ENCODE measurements around the gene LDAH.

Gene LDAH

DNA sequence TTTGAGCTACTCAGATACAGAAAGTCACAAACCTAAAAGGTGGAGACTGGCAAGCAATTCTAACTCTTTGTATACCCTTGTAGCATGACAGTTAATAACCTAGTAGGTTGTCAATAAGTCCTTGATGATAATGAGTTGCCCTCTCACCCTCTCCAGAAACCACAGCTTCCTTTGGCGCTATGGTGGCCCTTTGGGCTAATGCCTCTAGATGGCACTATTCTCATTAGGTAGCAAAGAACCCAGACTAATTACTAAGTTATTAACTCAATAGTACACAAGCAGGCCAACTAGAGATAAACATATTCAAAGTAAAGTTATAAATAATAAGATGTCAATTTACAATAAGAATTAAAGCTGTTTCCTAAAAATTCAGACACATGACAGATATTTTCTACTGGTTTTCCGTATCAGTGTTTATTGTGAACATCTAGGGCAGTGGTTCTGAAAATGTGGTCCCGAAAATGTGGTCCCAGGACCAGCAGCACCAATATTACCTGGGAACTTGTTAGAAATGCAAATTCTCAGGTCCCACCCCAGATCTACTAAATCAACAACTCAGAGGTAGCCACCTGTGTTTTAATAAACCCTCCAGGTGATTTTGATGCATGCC is 41.1 kb downstream of the LDAH start:
- TF ChIP-seq, protein P1, sequence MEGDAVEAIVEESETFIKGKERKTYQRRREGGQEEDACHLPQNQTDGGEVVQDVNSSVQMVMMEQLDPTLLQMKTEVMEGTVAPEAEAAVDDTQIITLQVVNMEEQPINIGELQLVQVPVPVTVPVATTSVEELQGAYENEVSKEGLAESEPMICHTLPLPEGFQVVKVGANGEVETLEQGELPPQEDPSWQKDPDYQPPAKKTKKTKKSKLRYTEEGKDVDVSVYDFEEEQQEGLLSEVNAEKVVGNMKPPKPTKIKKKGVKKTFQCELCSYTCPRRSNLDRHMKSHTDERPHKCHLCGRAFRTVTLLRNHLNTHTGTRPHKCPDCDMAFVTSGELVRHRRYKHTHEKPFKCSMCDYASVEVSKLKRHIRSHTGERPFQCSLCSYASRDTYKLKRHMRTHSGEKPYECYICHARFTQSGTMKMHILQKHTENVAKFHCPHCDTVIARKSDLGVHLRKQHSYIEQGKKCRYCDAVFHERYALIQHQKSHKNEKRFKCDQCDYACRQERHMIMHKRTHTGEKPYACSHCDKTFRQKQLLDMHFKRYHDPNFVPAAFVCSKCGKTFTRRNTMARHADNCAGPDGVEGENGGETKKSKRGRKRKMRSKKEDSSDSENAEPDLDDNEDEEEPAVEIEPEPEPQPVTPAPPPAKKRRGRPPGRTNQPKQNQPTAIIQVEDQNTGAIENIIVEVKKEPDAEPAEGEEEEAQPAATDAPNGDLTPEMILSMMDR (IDR thresholded peaks at IDR 0.05; ENCODE audit: low read length), result peak; percentile 83
- no peak for TF ChIP-seq EZH2phosphoT487 (IDR thresholded peaks at IDR 0.05; ENCODE audit: low read length)
- Histone ChIP-seq H3K9me3 (replicated peaks; ENCODE audit: insufficient read depth, low read length) (no peaks in the 10 kb centered on the region), H3K9me2 (replicated peaks; ENCODE audit: insufficient read depth, low read length) (no peaks in the 10 kb centered on the region), H4K20me1 (ENCODE audit: insufficient read depth, low read length) (no peaks in the 10 kb centered on the region), H3K4me3 (ENCODE audit: low read length) (no peak overlapping the region), H3K27ac (ENCODE audit: low read length) (no peak overlapping the region), H3K4me2 (ENCODE audit: low read depth, low read length) (no peak overlapping the region), H3K36me3 (replicated peaks; ENCODE audit: insufficient read depth, low read length) (no peaks in the 10 kb centered on the region; the same call in 1 of the 2 replicates), H3F3A (ENCODE audit: insufficient read depth, low read length) (no peaks in the 10 kb centered on the region), H3K4me1 (ENCODE audit: low read length) (no peaks in the 10 kb centered on the region), H3K9ac (ENCODE audit: low read length) (no peak overlapping the region), H3K79me2 (ENCODE audit: low read length) (no peaks in the 10 kb centered on the region), H3K27me3 (replicated peaks; ENCODE audit: insufficient read depth, low read length) (no peaks in the 10 kb centered on the region), H2AFZ (ENCODE audit: low read length) (no peak overlapping the region)
- DNase-seq, result peak; percentile 49

DNA sequence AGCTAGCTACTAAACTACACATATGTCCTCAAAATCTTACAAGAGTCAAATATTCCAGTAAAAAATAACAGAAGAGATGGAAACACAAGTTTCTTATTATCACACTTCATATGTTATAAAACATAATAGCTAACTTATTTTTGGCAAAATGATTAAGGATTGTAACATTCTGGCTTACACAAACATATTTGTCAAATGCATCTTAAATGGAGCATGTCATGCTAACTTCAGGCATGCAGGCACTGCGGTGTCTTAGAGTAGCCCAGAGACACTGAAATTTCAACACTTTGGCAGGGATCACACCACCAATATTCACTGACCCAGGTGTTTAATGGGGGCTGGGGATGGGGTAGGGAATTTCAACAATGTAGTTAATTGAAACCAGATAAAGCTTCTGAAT is 51.6 kb downstream of the LDAH start:
- no peak overlapping the region for H3K4me2 ChIP-seq (ENCODE audit: low read depth, low read length)
- H3K9ac ChIP-seq (ENCODE audit: low read length), result no peak overlapping the region
- H2AFZ ChIP-seq (ENCODE audit: low read length), result no peak overlapping the region
- no peak for DNase-seq
- no peak overlapping the region for H3K27ac ChIP-seq (ENCODE audit: low read length)
- H3F3A ChIP-seq (ENCODE audit: insufficient read depth, low read length), result no peaks in the 10 kb centered on the region
- no peaks in the 10 kb centered on the region for H3K9me2 ChIP-seq (replicated peaks; ENCODE audit: insufficient read depth, low read length)
- H4K20me1 ChIP-seq (ENCODE audit: insufficient read depth, low read length), result no peaks in the 10 kb centered on the region
- no peaks in the 10 kb centered on the region for H3K9me3 ChIP-seq (replicated peaks; ENCODE audit: insufficient read depth, low read length)
- H3K4me3 ChIP-seq (ENCODE audit: low read length), result no peak overlapping the region
- H3K27me3 ChIP-seq (replicated peaks; ENCODE audit: insufficient read depth, low read length), result no peaks in the 10 kb centered on the region
- no peak for TF ChIP-seq EZH2phosphoT487 (IDR thresholded peaks at IDR 0.05; ENCODE audit: low read length)
- no peaks in the 10 kb centered on the region for H3K36me3 ChIP-seq (replicated peaks; ENCODE audit: insufficient read depth, low read length)
- H3K4me1 ChIP-seq (ENCODE audit: low read length), result no peaks in the 10 kb centered on the region
- no peaks in the 10 kb centered on the region for H3K79me2 ChIP-seq (ENCODE audit: low read length)

DNA sequence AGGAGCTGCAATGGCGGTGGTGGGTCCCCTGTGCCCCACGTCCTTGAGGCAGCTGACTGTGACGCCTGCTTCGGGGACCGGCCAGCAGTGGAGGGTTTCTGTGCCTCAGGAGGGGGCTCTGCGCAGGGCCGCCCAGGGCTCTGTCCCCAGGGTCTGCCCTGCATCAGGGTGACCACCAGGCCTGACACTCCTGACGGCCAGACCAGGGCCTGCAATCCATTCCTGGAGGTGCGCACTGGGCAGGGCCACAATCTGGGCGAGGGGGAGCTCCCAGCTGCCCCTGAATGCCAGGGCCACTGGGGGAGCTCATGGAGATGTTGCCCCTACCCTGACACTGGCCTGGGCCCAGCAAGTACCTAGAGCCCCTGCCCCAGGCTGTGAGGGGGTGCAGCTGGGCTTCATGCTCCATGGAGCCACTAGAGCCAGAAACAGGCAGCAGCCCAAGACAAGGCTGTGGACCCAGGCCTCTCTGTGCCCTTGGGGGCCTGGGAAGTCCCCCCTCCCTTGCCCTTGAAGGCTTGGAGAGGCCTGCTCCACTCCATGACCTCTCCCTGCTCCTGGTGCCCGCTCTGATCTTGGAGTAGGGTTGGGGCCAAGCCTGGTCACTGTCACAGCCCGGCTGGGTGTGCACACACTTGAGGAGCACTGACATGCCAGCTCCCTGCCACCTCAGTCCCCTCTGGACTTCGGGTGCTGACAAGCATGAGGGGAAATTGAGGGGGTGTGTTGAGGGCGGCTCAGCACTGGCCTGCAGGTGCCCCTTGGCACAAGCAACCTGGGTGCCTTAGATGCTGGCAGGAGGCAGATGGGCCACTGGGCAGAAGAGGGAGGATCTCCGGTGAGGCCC is 55.9 kb downstream of the LDAH start:
- Histone ChIP-seq H3K79me2 (ENCODE audit: low read length) (no peaks in the 10 kb centered on the region), H3F3A (ENCODE audit: insufficient read depth, low read length) (no peaks in the 10 kb centered on the region), H3K9me3 (replicated peaks; ENCODE audit: insufficient read depth, low read length) (no peaks in the 10 kb centered on the region), H3K4me3 (ENCODE audit: low read length) (no peak overlapping the region), H3K9ac (ENCODE audit: low read length) (no peak overlapping the region), H3K9me2 (replicated peaks; ENCODE audit: insufficient read depth, low read length) (no peaks in the 10 kb centered on the region), H3K4me2 (ENCODE audit: low read depth, low read length) (no peak overlapping the region), H3K27me3 (replicated peaks; ENCODE audit: insufficient read depth, low read length) (no peaks in the 10 kb centered on the region), H2AFZ (ENCODE audit: low read length) (no peak overlapping the region), H3K36me3 (replicated peaks; ENCODE audit: insufficient read depth, low read length) (no peaks in the 10 kb centered on the region), H3K27ac (ENCODE audit: low read length) (no peak overlapping the region), H3K4me1 (ENCODE audit: low read length) (no peaks in the 10 kb centered on the region), H4K20me1 (ENCODE audit: insufficient read depth, low read length) (no peaks in the 10 kb centered on the region)
- DNase-seq, result no peak
- no peak for TF ChIP-seq EZH2phosphoT487 (IDR thresholded peaks at IDR 0.05; ENCODE audit: low read length)
- TF ChIP-seq, protein P1 (IDR thresholded peaks at IDR 0.05; ENCODE audit: low read length), result no peak

DNA sequence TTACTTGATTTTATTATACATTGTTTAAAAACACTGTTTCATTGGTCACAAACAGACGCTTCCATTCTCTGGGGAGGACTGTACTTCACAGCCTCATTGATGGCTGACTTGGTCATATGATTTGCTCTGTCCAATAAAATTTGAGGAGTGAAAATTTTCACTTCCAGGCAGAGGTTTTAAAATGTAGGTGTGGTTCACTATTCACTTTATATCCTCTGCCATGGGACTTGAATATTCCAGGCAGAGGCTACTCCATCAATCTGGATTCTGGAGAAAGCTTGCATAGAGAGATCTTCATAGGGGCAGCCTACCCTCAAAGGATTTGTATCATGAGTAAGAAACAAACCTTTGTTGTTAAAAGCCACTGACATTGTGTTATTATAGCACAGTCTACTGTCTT is 56.7 kb downstream of the LDAH start:
- H2AFZ ChIP-seq (ENCODE audit: low read length), result no peak overlapping the region
- no peaks in the 10 kb centered on the region for H3K27me3 ChIP-seq (replicated peaks; ENCODE audit: insufficient read depth, low read length)
- no peak overlapping the region for H3K4me3 ChIP-seq (ENCODE audit: low read length)
- no peaks in the 10 kb centered on the region for H3K79me2 ChIP-seq (ENCODE audit: low read length)
- no peak for DNase-seq
- no peak overlapping the region for H3K27ac ChIP-seq (ENCODE audit: low read length)
- no peak overlapping the region for H3K4me2 ChIP-seq (ENCODE audit: low read depth, low read length)
- no peak overlapping the region for H3K9ac ChIP-seq (ENCODE audit: low read length)
- no peaks in the 10 kb centered on the region for H3K9me2 ChIP-seq (replicated peaks; ENCODE audit: insufficient read depth, low read length)
- H3F3A ChIP-seq (ENCODE audit: insufficient read depth, low read length), result no peaks in the 10 kb centered on the region
- H4K20me1 ChIP-seq (ENCODE audit: insufficient read depth, low read length), result no peaks in the 10 kb centered on the region
- H3K36me3 ChIP-seq (replicated peaks; ENCODE audit: insufficient read depth, low read length), result no peaks in the 10 kb centered on the region
- no peak for TF ChIP-seq EZH2 (optimal IDR thresholded peaks at IDR 0.05; ENCODE audit: low read depth, low read length)
- TF ChIP-seq, protein P1 (IDR thresholded peaks at IDR 0.05; ENCODE audit: low read length), result no peak
- no peak for TF ChIP-seq EZH2phosphoT487 (IDR thresholded peaks at IDR 0.05; ENCODE audit: low read length)
- no peaks in the 10 kb centered on the region for H3K9me3 ChIP-seq (replicated peaks; ENCODE audit: insufficient read depth, low read length)
- no peaks in the 10 kb centered on the region for H3K4me1 ChIP-seq (ENCODE audit: low read length)
